Esophagus muscularis mucosa (tissue), 4 donors: ENCODE data around the gene PDCL3. TPM values are rescaled to one million over a fixed set of nuclear protein-coding genes. Genes with fewer than 3 reads are reported as not detected.

Experiments used
- DNase-seq: peaks from one replicate; pipeline ENCODE4 v3.0.0-alpha.2; 2017; ENCODE audit errors: extremely low spot score
- H3K27ac ChIP-seq, 4 donors: fragments of 200-600 bp; sonication (generic); replicated peaks in 1 of 4; 1 replicate in 3 of 4; 2 replicates in 1 of 4; pipeline ENCODE4 v1.5.1; 2016 to 2019; ENCODE audit warnings: mild to moderate bottlenecking in 1 of 4
- H3K27me3 ChIP-seq, 4 donors: fragments of 200-600 bp; sonication (generic); one replicate each; pipeline versions ENCODE4 v1.5.1 to v1.6.0; 2016 to 2019
- H3K36me3 ChIP-seq, 4 donors: fragments of 200-600 bp; sonication (generic); one replicate each; pipeline ENCODE4 v1.5.1; 2016 to 2019
- H3K4me1 ChIP-seq, 4 donors: fragments of 200-600 bp; sonication (generic); one replicate each; pipeline ENCODE4 v1.5.1; 2016 to 2019
- H3K4me3 ChIP-seq, 4 donors: fragments of 200-600 bp; sonication (generic); 1 replicate in 2 of 4; 2 replicates in 2 of 4; pipeline ENCODE4 v1.5.1; 2016 to 2019; ENCODE audit warnings: mild to moderate bottlenecking in 4 of 4, moderate library complexity in 1 of 4
- H3K9me3 ChIP-seq, 4 donors: fragments of 200-600 bp; sonication (generic); 1 replicate in 3 of 4; 2 replicates in 1 of 4; pipeline ENCODE4 v1.5.1; 2016 to 2019
- CTCF ChIP-seq, 3 experiments: fragments of 200-600 bp in 2 of 3; fragments of 450-650 bp in 1 of 3; sonication (generic) in 2 of 3; IDR thresholded peaks; one replicate each; pipeline ENCODE4 v1.5.1; 2017 to 2019; ENCODE audit warnings: antibody characterized with exemption in 3 of 3, mild to moderate bottlenecking in 2 of 3, moderate library complexity in 1 of 3
- EP300 ChIP-seq: sonication (generic); formaldehyde crosslinking; IDR thresholded peaks from one replicate; pipeline ENCODE4 v1.6.1; 2017; ENCODE audit warnings: antibody characterized with exemption
- POLR2A ChIP-seq: fragments of 450-650 bp; IDR thresholded peaks from one replicate; pipeline ENCODE4 v1.6.1; 2017; ENCODE audit warnings: antibody characterized with exemption, moderate library complexity, mild to moderate bottlenecking, low read depth
- POLR2AphosphoS5 ChIP-seq, 2 donors: sonication (generic); formaldehyde crosslinking; IDR thresholded peaks; one replicate each; pipeline ENCODE4 v1.6.1; 2017; ENCODE audit warnings: antibody characterized with exemption in 2 of 2
- WGBS: methylation state at CpG from one replicate; pipeline ENCODE4 v1.1.5; 2018; 5-methylcytosine and 5-hydroxymethylcytosine counted together
- intact Hi-C: fragments of 100-400 bp; cut with DNase I; formaldehyde crosslinking; loops from one replicate; pipeline ENCODE4 v1.15.1; 2023
- small RNA-seq, 3 donors: library from RNA; depleted of rRNA; stranded (forward); fragments of <200 nt; gene quantifications; one replicate each; pipeline ENCODE3, GENCODE V24; 2016
- total RNA-seq, 4 donors: library from RNA; depleted of rRNA; stranded (reverse); fragments of >200 nt; gene quantifications; one replicate each; pipeline versions ENCODE4 v1.1.0 to v1.2.1, GENCODE V29; 2016

Gene PDCL3
- total RNA-seq, 4 donors from 2014 or later = 46.3 to 82.6 (median 61.3) TPM

DNA sequence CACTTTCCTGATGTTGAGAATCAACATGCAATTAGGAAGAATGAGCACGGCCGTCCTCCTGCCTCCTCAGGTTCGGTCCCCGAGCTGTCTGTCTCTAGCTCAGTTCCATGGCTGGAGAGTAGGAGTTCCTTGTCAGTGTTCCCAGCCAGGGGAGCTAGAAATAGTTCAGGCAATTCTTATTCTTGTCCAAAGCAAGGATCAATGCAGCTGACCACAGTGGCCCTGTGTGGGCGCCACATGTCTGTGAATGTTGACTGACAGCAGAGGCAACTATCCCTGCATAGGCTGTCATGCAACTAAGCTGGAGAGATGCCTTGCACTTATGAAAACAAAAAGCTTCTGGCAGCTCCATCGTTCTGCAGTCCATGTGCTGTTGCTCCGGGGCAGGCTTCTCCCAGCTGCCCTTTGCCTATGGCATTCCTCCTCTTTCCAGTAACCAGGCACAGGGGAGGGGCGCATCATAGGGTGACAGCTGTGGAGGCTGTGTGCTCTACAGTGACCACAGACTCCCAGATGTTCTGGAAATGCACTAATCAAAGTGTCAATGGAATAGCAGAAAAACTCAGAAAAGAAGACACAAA, 58.7 kb downstream of the PDCL3 start:
- peak; percentile 55 for DNase-seq
- Histone ChIP-seq H3K27ac (no peak overlapping the region), H3K36me3 (no peaks in the 10 kb centered on the region), H3K4me3 (no peak overlapping the region), H3K27me3 (no peaks in the 10 kb centered on the region), H3K9me3 (peaks cover 0 to 4% (median 0%) of the 10 kb centered on the region in 4 donors), H3K4me1 (no peaks in the 10 kb centered on the region)
- 96% methylated on average over 8 of the region's 8 CpGs for WGBS
- TF ChIP-seq POLR2AphosphoS5 (IDR thresholded peaks at IDR 0.05) (no peak), CTCF (IDR thresholded peaks at IDR 0.05) (no peak), POLR2A (no peak), EP300 (no peak)
- intact Hi-C loops = no loop called here

DNA sequence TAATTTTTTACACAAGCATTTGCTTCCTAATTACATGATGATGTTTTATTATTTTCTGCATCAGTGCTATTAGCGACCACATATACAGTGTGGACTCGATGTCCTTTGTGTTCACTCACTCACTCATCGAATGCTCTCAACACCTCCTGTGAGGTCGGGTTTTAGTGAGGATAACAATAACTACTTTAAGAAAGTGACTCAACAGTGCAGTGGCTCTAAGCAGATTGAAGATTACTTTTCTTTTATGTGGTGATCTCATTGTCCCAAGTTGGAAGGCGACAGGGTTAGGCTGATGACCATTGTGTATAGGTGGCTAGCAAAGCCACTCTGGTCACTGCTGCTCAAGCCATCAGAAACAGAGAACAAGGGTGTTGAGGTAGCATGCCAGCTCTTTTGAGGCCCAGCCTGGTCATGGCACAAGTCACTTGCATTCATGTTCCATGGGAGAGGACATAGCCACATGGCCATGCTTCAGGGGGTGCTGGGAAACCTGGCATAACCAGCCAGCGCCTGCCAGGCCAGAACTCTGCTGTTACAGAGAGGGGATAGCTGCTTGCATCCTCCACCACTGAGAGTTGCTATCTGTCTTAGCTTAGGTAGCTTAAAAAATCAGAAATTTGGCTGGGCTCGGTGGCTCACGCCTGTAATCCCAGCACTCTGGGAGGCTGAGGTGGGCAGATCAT, 60.4 kb downstream of the PDCL3 start:
- WGBS = 95% methylated on average over 7 of the region's 8 CpGs
- no peaks in the 10 kb centered on the region for H3K36me3 ChIP-seq
- intact Hi-C loops = no loop called here
- H3K27me3 ChIP-seq = no peaks in the 10 kb centered on the region
- no peak for TF ChIP-seq POLR2AphosphoS5 (IDR thresholded peaks at IDR 0.05)
- TF ChIP-seq POLR2A = no peak
- TF ChIP-seq EP300 = no peak
- TF ChIP-seq CTCF (IDR thresholded peaks at IDR 0.05) = no peak
- H3K9me3 ChIP-seq = peaks cover 0 to 4% (median 0%) of the 10 kb centered on the region in 4 donors
- peaks cover 0 to 13% (median 13%) of the 10 kb centered on the region in 4 donors for H3K4me1 ChIP-seq
- no peak overlapping the region for H3K4me3 ChIP-seq
- H3K27ac ChIP-seq = no peak overlapping the region
- peak; percentile 29 for DNase-seq

DNA sequence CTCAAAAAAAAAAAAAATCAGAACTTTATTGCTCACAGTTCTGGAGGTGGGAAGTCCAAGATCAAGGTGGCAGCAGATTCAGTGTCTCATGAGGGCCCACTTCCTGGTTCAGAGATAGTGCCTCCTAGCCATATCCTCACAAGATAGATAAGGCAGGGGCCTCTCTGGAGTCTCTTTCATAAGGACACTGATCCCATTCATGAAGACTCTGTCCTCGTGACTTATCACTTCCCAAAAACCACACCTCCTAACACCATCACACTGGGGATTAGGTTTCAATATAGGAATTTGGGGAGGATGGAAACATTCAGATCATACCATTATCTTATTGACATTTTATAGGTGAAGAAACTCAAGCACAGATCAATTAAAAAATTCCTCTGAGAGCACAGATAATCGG, 61.1 kb downstream of the PDCL3 start:
- DNase-seq = peak; percentile 12
- H3K27me3 ChIP-seq = no peaks in the 10 kb centered on the region
- peaks cover 0 to 15% (median 13%) of the 10 kb centered on the region in 4 donors for H3K4me1 ChIP-seq
- H3K27ac ChIP-seq = no peak overlapping the region
- 81% methylated on average over 2 of the region's 2 CpGs for WGBS
- TF ChIP-seq CTCF (IDR thresholded peaks at IDR 0.05) (no peak), POLR2AphosphoS5 (IDR thresholded peaks at IDR 0.05) (no peak), EP300 (no peak), POLR2A (no peak)
- H3K9me3 ChIP-seq = peaks cover 0 to 4% (median 0%) of the 10 kb centered on the region in 4 donors
- no peak overlapping the region for H3K4me3 ChIP-seq
- no peaks in the 10 kb centered on the region for H3K36me3 ChIP-seq
- intact Hi-C loops = no loop called here

- peak; percentile 42 for DNase-seq
- Histone ChIP-seq H3K4me3 (no peak overlapping the region), H3K9me3 (peaks cover 0 to 4% (median 0%) of the 10 kb centered on the region in 4 donors), H3K4me1 (peaks cover 0 to 15% (median 13%) of the 10 kb centered on the region in 4 donors), H3K27ac (no peak overlapping the region), H3K27me3 (no peaks in the 10 kb centered on the region), H3K36me3 (no peaks in the 10 kb centered on the region)
- intact Hi-C loops = no loop called here
- no peak for TF ChIP-seq POLR2AphosphoS5 (IDR thresholded peaks at IDR 0.05)
- WGBS = 88% methylated on average over 4 of the region's 4 CpGs
Observed at GRCh38 chr2:100624536-100624935, 61.7 kb downstream of the PDCL3 start.

DNA sequence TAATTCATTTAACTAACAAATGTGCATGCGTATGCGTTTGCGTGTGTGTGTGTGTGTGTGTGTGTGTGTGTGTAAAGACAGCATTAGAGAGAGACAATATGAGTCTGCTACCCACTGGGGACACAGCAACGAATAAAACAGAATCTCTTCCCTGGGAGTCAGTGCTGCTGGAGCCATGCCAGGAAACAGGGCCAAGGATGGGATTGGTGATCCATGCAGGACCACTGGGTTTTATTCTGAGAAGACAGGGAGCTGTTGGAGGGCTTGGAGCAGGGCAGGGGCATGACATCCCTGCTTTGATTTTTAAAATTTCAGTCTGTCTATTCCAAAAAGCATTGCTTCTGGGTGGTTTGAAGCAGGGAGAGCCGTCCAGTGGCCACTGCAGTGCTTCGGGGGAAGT, 62.9 kb downstream of the PDCL3 start:
- Histone ChIP-seq H3K4me1 (peaks cover 0 to 15% (median 13%) of the 10 kb centered on the region in 4 donors), H3K4me3 (no peak overlapping the region), H3K27ac (no peak overlapping the region), H3K27me3 (no peaks in the 10 kb centered on the region), H3K36me3 (no peaks in the 10 kb centered on the region), H3K9me3 (peaks cover 0 to 4% (median 0%) of the 10 kb centered on the region in 4 donors)
- WGBS = 47% methylated on average over 6 of the region's 6 CpGs
- intact Hi-C loops = no loop called here
- no peak for TF ChIP-seq POLR2A
- no peak for TF ChIP-seq EP300
- DNase-seq = peak; percentile 79

Small RNAs within 50 kb of the gene (small RNA-seq; reads per million reads assigned to genes)
- 0 reads per million in 3 donors for gene HMGN2P22

Other genes starting within 250 kb of the PDCL3 start
- 10 to 100 TPM; 33.6 to 45.1 (median 39.5) TPM for gene LONRF2, start 240.5 kb upstream of the PDCL3 start, total RNA-seq
- gene CHST10, start 145.3 kb upstream of the PDCL3 start, total RNA-seq = 10 to 100 TPM; 10.8 to 17.0 (median 13.5) TPM
- not detected for gene NMS, start 92.5 kb upstream of the PDCL3 start, total RNA-seq